Measurements from ENCODE around the gene ARHGAP24. TPM values are rescaled to one million over a fixed set of nuclear protein-coding genes. Genes with fewer than 3 reads are reported as not detected.
A peak's percentile ranks its signal among the peaks of the same experiment; 100 is the strongest.
"Not testable (repeated sequence)": the region's sequence is repeated elsewhere in the genome, so short reads cannot be mapped to it uniquely, and the experiment has no call there.

ARHGAP24 gene
- total RNA-seq, 1 experiment from 2014 or later = 16.0 TPM

DNA sequence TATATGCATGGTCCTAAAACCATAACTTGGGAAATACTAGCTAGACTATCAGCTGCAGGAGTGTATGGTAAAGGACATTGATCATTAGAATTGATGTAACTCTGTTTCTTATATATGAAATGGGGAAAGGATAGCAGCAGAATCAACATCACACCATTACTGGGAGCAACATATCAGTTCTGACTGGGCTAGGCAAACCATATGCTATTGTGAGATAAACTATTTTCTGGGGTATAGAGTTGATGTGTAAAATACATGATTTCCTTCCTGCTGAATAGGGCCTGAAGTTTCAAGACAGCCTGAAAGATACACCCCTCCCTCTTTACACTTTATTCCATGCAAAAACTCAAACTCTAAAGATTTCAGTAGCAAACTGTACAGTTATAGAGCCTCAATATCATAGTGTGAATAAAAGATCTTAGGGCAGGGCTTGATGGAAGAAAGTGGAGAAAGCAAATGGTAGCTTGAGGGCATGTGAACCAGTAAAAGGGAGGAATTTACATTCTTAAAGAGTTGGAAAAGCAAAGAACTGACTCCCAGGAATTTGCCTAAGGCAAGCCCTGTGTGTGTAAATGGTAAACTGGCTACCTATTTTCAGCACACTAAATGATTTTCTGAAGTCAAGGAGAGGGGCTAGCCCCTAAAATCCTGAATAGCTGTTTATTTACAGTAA lies 480.8 kb downstream of the ARHGAP24 start:
- peak; percentile 81 for DNase-seq (ENCODE audit: low read depth)

DNA sequence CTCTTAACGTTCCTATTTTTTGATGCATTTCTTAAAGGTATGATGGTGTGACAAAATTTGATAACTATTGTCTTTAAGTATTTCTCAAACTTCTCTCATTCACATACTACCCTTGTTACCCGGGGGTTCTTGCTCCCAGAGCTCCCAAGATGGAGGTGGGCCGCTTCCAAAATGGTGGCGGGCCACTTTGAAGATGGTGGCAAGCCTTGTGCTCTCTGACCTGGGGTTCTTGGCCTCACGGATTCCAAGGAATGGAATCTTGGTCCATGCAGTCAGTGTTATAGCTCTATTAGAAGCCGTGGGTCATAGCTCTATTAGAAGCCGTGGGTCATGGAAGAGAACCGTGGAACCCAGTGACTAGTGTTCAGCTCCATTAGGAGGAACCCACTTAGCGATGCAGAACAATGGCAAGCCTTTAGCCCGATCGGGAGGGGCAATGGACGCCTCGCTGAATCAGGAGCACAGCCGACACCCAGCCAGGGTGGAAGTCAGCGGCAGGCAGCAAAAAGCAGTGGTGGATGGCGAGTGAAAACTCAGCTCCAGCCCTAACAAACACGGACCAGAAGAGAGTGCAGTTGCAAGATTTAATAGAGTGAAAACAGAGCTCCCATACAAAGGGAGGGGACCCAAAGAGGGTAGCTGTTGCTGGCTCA lies 481.5 kb downstream of the ARHGAP24 start:
- no peak for DNase-seq (ENCODE audit: low read depth)

DNA sequence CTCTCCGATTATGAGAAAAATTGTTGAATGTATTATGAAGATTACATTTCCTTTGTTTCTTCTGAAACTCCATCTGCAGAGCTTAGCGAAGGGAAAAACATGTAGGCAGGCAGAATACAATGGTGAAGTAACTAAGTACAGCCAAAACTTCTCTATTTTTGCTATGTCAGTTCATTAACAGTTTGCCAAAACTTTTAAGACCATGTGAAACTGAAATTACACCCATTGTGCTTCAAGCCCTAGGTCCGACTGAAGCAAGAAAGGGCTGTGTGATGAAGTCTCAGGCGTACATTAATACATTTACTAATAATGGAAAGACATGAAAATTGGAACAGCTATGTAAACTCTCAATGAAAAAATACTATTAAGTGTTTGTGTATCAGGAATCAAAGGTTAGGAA lies 486.9 kb downstream of the ARHGAP24 start:
- DNase-seq (ENCODE audit: low read depth) = no peak

DNA sequence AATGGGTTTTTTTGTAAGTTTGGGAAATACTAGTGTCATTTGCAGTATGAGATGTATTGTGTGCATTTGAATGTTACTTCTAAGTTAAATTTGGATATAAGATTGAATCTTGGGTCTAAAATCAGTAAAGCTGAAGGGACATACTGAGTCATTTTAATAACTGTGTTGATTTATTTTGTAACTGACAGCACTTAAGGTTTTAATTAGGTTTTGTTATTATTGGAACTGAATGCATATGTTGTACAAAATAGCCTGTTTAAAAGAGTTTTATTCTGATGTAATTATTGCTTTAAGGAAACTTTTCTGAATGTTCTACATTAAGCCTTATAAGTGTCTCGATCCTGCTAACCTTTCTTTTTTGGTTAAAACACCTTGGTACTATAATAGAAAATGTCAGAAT lies 488.3 kb downstream of the ARHGAP24 start:
- no peak for DNase-seq (ENCODE audit: low read depth)

DNA sequence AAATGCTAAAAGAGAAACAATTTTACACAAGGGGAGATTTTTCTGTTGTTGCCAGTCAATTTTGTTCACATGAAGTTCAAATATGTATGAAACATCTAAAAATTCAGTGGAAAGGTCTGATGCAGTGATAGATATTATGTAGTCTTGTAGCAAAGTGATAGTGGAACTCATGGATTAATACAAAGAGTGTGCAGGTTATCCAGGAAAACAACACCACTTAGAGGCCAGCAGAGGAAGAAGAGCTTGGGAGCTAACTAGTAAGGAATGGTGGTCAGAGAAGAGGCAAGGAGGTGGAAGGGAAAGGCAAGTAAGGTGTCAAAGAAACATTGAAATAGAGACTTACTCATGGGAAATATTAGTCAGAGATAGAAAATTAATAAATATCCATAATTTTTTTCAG lies 489.3 kb downstream of the ARHGAP24 start:
- DNase-seq (ENCODE audit: low read depth) = peak; percentile 35

DNA sequence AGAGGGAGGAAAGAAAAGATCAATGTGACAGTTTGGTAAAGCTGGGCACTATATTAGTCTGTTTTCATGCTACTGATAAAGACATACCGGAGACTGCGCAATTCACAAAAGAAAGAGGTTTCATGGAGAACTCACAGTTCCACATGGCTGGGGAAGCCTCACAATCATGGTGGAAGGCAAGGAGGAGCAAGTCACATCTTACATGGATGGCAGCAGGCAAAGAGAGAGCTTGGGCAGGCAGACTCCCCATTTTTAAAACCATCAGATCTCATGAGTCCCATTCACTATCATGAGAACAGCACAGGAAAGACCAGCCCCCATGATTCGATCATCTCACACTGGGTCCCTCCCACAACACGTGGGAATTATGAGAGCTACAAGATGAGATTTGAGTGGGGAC lies 490.1 kb downstream of the ARHGAP24 start:
- not testable (repeated sequence) for DNase-seq (ENCODE audit: low read depth)

DNA sequence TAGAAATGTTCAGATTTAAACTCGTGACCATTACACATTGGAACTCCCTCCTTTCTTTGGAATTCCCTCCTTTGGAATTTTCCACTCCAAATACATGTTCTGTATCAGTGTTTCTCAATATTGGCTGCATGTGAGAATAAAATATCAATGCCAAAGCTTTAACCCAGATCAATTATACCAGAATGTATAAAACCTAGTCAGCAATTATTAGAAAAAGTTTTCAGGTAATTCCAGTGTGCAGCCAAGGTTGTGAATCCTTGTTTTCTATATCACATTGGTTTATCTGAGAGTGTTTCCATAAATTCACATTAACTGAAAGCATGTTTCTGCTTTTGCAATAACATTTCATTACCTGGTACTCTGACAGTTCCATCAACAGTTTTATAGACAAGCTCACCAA lies 490.6 kb downstream of the ARHGAP24 start:
- DNase-seq (ENCODE audit: low read depth) = no peak

DNA sequence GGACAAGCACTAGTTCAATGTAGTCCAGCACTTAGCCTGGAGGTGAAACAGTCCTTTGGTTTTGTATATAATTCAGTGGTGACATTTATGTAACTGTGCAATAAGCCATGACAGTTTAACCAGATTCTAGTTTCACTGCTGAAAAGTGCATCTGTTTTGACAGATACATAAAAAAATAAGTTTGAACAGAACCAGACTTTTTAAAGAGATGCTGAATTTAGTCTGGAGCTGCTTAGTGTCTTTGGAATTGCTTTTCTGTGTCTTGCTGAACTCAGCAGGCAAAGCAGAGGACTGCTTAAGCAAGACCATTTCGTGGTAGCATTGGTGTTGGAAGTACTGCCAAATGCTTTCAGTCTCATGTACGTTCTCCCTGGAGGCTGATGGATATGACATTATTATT lies 491.4 kb downstream of the ARHGAP24 start:
- DNase-seq (ENCODE audit: low read depth) = no peak

DNA sequence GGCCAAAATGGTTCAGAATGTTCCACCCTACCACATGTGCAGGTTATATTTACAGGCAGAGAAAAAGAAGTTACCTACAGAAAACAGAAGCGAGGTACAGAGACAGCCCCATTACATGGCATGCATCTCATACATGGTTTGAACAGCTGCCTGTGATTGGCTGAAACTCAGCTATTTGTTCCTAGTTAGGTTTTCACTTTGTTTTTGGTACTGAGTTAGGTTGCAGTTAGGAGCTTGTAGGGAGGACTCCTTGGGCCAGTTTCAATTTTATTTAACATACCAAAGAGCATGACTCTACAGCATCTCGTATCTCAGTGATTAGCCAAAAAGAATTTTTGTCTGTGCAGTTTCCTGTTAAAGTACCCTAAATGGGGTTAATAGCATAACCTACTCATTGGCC lies 492.9 kb downstream of the ARHGAP24 start:
- peak; percentile 47 for DNase-seq (ENCODE audit: low read depth)

DNA sequence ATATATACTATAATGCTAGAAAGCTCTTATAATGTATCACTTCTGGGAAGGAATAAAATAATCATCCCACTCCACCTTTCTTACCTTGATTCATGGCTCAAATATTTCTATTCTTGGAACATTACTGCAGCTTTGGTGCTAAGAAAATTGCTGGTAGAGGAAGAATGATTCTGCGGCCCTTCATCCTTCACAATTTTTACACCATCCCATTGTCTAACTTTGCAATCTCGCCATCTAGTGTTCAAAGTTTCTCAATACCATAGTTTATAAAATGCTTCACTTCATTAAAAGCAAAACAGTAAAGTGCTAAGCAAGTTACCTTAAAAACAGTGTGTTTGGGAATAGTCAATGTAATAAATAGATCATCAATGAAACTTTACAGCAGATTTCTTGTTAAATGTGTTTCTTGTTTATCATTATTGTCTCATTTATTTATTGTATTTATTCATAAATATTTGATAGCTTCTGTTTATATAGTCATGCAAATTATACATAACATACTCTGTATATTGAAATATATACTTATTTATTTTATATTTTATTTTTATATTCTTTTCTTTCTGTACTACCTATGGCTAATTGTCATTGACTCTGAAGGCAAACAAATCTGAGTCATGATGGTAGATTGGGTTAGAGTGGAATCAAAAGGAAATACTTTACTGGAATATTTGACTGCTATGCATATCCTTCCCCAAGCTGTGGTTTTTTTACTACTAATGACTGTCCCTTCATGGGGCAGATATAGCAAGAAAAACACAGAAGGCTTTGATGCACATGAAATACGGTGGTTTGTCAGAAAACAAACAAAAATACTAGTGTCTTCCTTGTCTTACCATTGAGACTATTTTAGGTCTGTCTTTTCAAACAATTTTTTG lies 494.2 kb downstream of the ARHGAP24 start:
- DNase-seq (ENCODE audit: low read depth) = peak; percentile 75

DNA sequence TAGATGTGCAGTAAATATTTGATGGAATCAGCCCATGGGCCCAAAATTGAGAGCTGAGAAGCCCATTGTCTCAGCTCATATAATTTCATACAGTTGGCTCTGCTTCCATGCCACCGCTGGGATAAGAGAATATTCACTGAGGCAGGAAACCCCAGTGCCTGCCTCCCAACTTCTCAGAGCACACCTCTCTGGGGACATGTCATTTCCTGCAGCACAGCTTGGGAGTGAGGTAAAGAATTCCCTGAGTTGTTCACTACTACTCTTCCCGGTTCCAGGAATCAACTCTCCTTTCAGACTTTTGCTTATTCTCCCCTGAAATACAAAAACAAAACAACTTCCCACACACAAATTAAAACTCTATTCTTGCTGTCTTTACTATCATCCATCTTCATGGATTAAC lies 495.6 kb downstream of the ARHGAP24 start:
- no peak for DNase-seq (ENCODE audit: low read depth)

DNA sequence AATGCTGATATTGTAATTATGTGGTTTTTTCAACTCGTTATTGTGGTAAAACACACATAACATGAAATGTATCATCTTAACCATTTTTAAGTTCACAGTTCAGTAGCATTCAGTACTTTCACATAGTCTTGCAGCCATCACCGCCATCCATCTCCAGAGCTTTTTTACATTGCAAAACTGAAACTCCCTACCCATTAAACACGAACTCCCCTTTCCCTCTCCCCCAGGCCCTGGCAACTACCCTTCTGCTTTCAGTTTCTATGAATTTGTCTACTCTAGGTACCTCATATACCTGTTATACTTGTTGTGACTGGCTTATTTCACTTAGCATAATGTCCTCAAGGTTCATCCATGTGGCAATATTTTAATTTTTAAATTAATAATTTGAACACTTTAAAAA lies 504.3 kb downstream of the ARHGAP24 start:
- DNase-seq (ENCODE audit: low read depth) = no peak

DNA sequence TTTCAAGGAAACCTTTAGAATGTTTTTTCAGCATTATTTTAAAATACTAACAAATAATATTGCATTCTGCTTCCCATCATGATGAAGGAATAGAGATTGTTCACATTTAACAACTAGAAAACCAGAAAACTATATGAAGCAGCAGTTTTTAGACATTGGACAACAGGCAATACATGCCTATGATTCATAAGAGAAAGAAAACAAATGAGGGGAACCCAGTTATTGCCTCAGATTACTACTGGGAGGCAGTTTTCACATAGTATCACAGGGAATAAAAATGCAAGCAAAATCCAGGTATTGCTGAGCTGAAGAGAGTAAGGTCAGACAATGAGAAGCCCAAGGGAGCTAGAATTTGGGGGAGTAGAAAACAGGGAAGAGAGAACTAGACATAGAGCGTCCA lies 511.3 kb downstream of the ARHGAP24 start:
- no peak for DNase-seq (ENCODE audit: low read depth)

DNA sequence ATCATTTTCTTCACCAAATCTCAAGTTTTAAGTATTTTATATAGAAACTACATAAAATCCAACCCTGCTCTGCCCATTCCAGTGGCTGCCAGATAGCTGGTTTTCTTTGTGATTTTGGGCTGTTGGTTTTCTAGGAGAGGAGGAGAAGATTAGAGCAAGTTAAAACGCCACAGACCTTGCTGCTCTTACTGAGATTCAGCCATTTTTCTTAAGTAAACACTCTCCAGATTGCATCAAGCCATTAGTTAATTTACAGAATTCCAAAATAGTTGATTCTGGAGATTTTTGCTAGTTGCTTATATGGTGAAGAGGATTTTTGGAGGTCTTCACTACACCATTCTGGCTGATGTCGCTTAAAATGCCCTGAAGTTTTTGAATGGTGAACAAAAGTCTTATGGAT lies 518.7 kb downstream of the ARHGAP24 start:
- no peak for DNase-seq (ENCODE audit: low read depth)

DNA sequence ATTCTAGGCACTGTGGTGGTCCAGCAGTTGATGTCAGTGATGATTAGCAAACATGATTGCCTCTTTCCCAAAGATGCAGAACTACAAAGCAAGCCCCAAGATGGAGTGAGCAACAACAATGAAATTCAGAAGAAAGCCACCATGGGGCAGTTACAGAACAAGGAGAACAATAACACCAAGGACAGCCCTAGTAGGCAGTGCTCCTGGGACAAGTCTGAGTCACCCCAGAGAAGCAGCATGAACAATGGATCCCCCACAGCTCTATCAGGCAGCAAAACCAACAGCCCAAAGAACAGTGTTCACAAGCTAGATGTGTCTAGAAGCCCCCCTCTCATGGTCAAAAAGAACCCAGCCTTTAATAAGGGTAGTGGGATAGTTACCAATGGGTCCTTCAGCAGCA lies 519.6 kb downstream of the ARHGAP24 start:
- DNase-seq (ENCODE audit: low read depth) = peak; percentile 13

DNA sequence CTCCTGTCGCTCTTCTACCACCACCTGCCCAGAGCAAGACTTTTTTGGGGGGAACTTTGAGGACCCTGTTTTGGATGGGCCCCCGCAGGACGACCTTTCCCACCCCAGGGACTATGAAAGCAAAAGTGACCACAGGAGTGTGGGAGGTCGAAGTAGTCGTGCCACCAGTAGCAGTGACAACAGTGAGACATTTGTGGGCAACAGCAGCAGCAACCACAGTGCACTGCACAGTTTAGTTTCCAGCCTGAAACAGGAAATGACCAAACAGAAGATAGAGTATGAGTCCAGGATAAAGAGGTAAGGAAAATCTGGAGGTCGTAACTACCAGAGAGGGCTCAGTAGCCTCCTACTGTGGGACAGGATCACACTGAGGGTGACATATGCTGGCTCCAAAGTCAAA lies 520.4 kb downstream of the ARHGAP24 start:
- no peak for DNase-seq (ENCODE audit: low read depth)

DNA sequence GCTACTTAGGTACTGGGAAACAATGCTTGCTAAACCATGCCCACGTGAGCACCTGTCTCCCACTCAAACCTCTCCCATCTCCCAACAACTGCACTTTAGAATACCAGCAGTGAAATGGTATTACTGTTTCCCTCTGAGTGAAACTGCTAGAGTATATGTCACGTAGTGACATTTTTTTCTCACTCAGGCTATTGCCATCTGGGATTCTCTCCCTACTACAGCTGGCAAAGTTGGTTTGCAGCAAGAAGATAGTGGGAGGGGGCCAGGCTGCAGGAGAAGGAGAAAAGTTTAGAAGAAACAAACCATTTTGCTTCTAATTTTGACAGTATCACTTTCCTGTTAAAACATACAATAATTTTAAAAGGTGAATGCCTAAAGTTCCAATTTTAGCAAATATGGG lies 526.6 kb downstream of the ARHGAP24 start:
- DNase-seq (ENCODE audit: low read depth) = no peak

DNA sequence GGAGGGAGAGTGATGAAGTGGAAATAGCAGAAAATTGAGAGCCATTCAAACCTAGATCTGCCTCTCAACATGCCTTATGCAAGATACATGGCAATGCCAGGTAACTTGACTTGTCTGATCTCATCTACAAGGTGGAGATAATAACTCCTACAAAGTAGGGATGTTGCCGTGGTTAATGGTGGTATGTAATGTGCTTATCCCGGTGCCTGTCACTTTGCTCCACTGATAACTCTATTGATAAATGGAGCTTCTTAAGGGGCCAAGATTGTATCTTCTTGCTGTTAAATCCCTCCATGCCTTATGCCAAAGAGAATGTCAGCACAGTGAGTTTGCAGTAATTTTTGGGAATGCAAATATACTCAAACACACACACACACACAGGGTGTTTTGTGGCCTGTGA lies 529.1 kb downstream of the ARHGAP24 start:
- no peak for DNase-seq (ENCODE audit: low read depth)

DNA sequence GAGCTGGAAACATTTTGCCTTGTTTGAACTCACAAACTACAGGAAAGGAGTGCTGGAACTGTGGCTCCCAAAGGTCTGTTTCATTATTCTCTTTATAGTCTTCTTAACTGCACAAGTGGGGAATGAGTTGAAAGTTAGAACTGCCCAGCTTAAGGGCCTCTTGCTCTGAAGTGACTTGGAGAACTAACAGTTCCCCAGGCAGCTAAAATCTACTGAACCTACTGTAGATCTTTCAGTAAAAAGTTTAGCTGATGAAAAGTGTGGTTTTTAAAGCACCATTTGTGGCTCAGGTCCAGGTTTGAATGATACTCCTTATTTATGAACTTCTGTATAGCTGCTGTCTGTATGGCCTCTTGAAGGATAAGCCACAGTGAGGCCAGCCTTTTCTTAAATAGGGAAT lies 531.1 kb downstream of the ARHGAP24 start:
- DNase-seq (ENCODE audit: low read depth) = no peak

DNA sequence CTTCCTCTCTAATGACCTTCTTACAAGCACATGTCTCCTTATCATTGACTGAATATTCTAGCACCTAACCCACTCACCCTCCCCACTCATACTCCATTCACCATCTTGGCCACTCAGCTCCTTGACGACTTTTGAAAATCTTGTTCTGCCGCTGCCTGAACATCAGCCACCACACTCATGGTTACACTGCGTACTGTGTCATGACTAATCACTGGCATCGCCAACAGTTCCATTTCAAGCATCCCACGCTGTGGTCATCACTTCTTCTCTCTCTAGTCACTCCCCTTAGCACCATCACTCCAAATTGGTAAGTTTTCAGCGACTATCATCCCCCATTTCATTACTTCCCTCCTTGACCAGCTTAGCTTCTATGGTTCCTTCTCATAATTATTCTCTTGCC lies 532.1 kb downstream of the ARHGAP24 start:
- DNase-seq (ENCODE audit: low read depth) = no peak

DNA sequence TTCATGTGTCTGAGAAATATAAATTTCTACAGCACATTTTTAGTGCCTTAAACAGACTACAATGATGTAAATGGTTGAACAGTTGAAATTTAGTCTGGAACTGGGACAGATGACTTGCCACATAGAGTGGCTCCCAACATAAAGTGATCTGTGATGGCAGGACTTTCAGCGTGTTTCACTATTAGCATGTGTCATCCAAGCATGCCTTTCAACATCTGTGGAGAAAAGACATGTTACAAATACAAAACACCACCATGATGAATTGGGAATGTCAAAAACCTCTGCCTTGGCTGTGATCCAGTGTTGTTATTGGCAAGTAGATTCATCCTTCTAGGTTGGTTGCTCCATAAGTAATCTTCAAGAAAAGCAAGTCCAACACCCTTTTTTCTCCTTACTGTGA lies 536.2 kb downstream of the ARHGAP24 start:
- peak; percentile 93 for DNase-seq (ENCODE audit: low read depth)

DNA sequence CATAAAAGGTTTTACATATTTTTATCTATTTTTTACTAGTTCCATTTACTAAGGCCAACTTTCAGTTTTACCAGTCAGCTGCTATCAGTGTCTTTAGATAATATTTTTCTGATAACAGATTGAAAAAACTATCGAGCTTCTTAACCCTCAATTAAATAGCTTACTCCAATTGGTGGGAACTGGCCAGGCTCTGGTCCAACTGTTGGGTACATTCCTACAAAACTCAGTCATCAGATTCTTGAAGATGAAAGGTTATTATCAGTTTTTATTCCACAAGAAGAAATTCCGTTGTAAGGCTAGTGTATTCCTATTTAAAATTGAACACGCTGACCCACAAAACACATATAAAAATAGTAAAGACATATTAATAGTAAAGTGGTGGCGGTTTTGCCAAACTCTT lies 538.7 kb downstream of the ARHGAP24 start:
- peak; percentile 43 for DNase-seq (ENCODE audit: low read depth)

DNA sequence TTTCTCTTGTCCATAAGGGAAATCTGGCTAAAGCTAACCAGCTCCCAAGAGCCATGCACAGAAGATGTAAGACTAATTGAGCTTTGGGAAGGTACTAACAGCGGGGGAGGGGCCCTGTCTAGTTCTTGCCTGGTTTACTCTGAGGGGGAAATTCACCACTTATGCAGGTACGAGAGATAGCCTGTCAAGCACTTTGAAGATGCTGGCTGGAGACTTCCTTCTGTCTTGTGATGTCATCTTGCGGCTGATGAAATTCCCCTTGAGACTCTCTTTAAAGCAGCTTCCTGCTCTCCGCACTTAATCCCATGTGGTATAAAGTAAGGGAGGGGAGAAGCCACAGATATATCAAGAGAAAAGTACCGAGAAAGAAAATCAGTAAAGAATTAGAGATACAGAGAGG lies 539.6 kb downstream of the ARHGAP24 start:
- DNase-seq (ENCODE audit: low read depth) = no peak

Measured in RPMI7951 (cell line).